HG03039 (cell line): ENCODE results near the gene MAOB.
"Not testable (repeated sequence)": the region's sequence is repeated elsewhere in the genome, so short reads cannot be mapped to it uniquely, and the experiment has no call there.

Experiments
- ATAC-seq: cut with Tn5 transposase; IDR thresholded peaks from one replicate; pipeline ENCODE4 v1.9.1; 2021; ENCODE audit warnings: mild to moderate bottlenecking, moderate library complexity; ENCODE audit not compliant: unreplicated experiment

The MAOB gene

GRCh38 chrX:43758044-43758443 is 124.2 kb downstream of the MAOB start:
- ATAC-seq: no peak

DNA sequence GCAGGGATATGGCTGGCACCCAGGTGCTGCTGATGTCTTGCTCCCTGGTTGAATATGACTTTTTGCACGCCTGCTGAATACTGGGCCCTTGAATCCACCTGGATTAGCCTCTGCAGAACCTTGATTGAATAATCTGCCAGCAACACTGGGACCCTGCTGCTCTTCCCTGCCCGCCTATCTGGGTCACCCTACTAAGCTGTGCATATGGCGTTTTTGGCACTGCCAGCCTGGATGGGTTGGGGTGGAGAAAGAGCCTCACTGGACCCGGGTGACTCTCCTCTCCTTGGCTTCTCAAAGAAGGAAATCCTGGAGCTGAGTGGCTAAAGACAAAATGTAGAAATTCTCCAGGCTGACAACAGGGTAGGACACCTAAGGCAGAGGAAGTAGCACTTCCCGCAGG is 126.2 kb downstream of the MAOB start:
- ATAC-seq: no peak

GRCh38 chrX:43753637-43754036 is 128.6 kb downstream of the MAOB start:
- ATAC-seq: no peak

DNA sequence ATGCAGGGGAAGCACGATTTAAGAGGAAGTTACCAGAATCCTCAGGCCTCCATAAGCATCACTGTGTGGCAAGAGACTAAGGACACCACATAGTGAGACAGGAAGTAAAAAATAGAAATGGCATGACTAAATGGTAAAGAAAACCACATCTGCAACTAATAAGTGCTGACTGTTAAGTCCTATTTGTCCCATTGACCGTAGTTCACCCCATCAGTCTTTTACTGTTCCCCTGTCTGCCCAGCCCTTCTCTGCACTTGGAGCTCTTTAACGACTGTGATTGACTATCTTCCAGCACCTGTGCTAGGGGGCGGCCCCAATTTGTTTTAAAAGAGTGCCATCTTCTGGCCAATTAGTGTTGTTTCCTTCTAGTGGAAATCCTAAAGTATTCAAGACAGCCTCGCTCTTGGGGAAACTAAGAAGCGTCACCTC is 132.0 kb downstream of the MAOB start:
- no peak for ATAC-seq

- ATAC-seq: no peak
These were observed 134.8 kb downstream of the MAOB start for GRCh38 chrX:43747476-43747875.

GRCh38 chrX:43745938-43746721 is 136.1 kb downstream of the MAOB start:
- no peak for ATAC-seq

- no peak for ATAC-seq
These were observed 138.0 kb downstream of the MAOB start for GRCh38 chrX:43744284-43744683.

DNA sequence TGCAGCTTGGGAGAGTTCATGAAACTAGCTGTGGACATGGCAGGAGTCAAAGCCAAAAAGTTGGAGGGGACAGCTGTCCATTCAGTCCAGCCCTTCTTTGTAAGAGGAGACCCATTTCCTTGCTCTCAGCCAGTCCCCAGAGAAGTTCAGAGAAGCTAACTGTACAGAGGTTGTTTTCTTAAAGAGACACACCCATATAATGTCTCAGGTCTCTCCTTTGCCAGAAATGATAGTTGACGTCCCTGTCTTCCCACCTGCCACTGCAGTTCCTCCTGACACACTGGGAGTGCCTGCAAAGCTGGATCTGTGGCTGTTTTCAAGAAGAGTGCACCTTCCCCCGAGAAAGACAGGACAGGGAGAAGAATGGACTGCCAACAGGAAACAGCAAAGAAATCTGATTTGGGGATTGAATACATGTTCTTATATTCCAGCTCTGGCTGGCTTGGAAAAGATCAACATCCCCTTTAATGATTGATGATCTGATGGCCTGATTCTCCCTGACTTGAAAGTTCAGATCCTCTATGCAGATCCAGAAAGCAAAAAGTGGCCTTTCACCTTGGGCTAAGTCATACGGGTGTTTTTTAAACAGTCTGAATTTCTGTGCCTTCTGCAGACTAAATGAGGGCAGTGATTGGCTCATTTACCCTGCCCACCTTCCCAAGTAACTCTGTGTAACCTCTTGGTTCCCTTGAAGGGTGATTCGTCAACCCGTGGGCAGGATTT is 139.0 kb downstream of the MAOB start:
- ATAC-seq: no peak

DNA sequence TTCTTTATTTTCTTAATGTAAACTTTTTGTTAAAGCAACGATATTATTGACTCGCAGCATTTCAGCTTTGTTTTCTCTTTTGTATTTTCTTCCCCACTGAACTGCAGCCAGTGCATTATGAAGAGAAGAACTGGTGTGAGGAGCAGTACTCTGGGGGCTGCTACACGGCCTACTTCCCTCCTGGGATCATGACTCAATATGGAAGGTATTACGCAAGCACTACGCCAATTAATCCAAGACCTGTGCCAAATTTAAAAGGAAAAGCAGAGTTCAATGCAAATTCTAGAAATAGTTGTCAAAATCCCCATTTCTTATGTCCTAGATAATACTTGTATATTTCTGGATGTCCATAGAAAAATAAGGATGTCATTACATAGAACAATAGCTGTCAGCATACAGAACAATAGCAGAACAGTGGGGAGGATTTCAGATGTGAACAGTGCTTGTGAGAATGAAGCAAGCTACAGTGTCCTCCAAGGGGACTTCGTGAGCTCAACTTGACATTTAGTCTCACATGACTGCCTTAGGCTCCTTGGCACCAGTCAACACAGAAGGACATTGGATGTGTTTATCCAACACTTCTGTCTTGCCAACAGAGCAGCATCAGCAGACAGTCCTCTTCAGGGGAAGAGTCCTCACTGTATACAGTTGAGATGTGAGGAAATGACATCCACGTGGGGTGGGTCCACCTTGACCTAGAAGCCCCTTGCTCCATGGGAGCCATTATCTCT is 140.2 kb downstream of the MAOB start:
- no peak for ATAC-seq

DNA sequence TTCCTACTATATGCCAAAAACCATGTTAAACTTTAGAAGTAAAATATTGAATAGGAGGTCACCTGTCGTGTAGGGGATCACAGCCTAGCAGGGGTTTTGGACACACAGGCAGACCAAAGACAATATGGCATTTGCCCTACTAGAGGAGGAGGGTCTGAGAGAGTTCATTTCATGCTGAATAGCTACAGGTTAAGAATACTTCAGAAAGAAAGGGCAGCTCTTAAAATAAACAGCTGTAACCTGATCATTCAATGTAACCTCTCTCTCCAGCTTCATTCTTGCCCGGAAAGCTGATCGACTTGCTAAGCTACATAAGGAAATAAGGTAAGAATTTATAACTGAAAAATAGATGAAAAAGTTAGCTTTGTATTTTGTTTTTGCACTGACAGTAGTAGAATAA is 146.3 kb downstream of the MAOB start:
- no peak for ATAC-seq

- no peak for ATAC-seq
These were observed 146.7 kb downstream of the MAOB start for GRCh38 chrX:43735534-43735933.

GRCh38 chrX:43734444-43734843 is 147.8 kb downstream of the MAOB start:
- no peak for ATAC-seq

DNA sequence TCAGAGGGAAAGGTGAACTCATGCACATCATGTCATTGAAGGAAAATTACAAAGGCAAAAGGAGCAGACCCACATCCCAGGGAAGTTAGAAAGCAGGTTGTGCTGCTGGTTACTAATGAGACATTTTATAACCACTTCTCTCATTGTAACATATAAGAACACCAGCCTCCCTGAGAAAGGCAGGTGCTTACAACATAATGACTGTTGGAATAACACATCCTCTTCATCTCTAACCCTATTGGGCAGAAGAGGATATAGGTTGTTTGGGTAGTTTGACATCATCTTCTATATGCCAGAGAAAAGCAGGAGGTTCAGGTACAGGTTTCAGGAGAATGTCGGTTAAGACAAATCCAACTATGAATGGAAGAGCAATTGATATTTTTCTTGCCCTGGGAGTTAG is 148.6 kb downstream of the MAOB start:
- ATAC-seq: no peak

DNA sequence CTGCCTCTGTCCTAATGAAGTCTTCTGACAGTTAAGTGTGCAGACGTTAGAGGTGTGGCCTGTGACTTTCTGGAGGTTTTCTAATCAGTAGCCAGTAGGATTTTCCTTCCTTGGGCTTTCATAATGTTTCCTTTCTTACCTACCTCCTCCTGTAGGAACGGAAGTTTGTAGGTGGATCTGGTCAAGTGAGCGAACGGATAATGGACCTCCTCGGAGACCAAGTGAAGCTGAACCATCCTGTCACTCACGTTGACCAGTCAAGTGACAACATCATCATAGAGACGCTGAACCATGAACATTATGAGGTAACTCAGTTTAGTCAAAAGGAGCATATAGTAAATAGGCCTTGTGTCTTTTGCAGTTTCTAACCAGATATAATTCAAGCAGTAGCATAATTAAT is 151.2 kb downstream of the MAOB start:
- ATAC-seq: no peak

GRCh38 chrX:43728966-43729365 is 153.3 kb downstream of the MAOB start:
- ATAC-seq: no peak

DNA sequence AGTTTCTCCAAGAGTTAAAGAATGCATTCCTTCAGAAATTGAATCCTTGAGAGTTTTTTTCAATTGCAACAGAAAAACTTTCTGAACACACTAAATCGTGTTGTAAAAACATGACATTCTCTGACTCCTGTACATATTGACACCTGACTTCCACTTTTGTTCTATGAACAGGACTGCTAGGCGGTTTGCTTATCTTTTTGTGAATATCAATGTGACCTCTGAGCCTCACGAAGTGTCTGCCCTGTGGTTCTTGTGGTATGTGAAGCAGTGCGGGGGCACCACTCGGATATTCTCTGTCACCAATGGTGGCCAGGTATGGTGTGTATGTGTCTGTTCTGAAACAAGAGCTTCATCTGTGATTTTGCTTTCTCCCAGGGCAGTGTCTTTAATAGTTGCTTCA is 154.2 kb downstream of the MAOB start:
- ATAC-seq: no peak

DNA sequence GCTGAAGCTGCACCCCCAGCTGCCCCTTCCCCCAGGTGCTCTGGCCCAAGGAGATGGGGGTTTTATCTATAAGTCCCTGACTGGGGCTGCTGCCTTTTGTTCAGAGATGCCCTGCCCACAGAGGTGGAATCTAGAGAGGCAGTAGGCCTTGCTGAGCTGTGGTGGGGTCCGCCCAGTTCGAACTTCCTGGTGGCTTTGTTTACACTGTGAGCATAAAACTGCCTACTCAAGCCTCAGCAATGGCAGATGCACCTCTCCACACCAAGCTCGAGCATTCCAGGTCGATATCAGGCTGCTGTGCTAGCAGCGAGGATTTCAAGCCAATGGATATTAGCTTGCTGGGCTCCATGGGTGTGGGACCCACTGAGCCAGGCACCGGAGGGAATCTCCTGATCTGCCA is 155.0 kb downstream of the MAOB start:
- not testable (repeated sequence) for ATAC-seq

- not testable (repeated sequence) for ATAC-seq
These were observed 157.0 kb downstream of the MAOB start for GRCh38 chrX:43725227-43725626.

DNA sequence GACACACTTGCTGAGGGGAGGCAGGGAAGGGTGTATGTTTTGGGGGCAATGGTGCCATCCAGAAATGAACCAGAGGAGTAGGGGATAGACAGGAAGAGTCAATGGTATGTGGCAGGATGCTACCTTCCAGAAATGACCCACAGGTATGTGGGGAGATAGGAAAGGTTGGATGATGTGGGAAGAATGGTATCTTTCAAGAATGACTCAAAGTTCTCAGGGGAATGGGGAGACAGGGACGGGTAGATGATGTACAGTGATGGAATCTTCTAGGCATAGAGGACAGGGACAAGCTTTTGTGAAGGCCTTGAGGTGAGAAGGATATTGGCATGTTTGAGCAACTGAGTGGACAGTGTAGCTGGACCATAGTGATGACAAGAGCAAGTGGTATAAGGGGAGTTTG is 161.3 kb downstream of the MAOB start:
- ATAC-seq: no peak

GRCh38 chrX:43720082-43720481 is 162.2 kb downstream of the MAOB start:
- no peak for ATAC-seq

DNA sequence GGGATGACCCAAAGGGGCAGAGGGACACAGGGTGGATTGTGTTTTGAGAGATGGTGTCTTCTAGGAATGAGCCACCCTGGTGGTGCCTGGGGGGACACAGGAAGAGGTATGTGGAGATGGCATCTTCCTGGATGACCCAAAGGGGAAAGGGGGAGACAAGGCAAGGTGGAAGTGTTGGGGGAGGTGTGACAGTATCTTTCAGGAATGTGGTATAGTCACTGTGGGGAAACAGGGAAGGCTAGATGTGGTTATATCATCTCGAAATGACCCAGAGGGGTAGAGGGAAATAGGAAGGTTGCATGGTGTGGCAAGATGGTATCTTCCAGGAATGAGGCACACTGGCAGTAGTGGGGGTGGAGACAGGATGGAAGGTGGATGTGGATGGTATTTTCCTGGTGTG is 163.3 kb downstream of the MAOB start:
- no peak for ATAC-seq

DNA sequence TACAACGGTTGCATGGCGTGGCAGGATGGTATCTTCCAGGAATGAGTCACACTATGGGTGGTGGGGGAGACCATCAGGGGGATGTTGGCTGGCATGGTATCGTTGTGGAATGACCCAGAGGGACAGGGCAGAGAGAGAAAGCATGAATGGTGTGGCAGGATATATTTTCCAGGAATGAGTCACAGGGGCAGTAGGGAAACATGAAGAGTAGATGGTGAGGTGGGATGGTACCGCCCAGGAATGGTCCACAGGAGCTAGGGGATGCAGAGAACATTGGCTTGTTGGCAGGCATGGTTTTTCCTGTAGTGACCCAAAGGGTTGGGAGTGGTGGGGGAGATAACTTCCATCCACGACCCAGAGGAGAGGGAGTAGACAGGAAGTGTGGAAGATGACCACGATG is 163.7 kb downstream of the MAOB start:
- no peak for ATAC-seq
